ENCODE measurements around the gene DOCK3.

GRCh38 chr3:51380601-51381332 lies 706.0 kb downstream of the DOCK3 start:
- TF ChIP-seq CTCF (IDR thresholded peaks at IDR 0.05) (no peak), EP300 (IDR thresholded peaks at IDR 0.05) (no peak)

All from ovary (tissue), 3 donors.